SK-N-MC (cell line): ENCODE data around the gene PAPPA2.

Experiments used
- EZH2 ChIP-seq: fragments of 200-600 bp; sonication (generic); IDR thresholded peaks from one replicate; pipeline ENCODE4 v1.6.1; 2017; ENCODE audit warnings: antibody characterized with exemption
- FOXP2 ChIP-seq: optimal IDR thresholded peaks from 2 replicates; pipeline ENCODE3; 2011; ENCODE audit warnings: mild to moderate bottlenecking, moderate library complexity; ENCODE audit not compliant: insufficient read depth; ENCODE audit errors: extremely low read length, control extremely low read depth
- POLR2AphosphoS5 ChIP-seq: IDR thresholded peaks from 2 replicates; pipeline ENCODE4 v1.6.1; 2012; ENCODE audit warnings: mild to moderate bottlenecking, low read depth, low read length, borderline replicate concordance

DNA sequence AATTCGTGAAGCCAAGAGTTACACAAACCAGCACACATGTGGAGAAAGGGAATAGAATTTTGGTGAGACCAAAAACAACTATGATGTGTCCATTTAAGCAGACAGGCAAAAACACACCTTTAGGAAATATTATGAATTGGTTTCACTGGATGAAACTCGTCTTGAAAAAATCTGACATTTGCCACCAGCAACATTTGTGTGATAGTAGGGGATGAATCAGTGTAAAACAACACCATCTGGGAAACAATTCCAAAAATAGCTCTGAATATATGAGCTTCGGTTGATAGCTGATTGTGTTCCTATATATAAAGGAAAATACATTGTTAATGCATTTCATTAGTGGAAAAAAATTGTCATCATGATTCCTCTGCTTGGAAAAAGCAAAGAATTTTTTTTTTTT is 327.8 kb downstream of the PAPPA2 start:
- TF ChIP-seq EZH2 (no peak), POLR2AphosphoS5 (no peak), FOXP2 (no peak)
